CD4-positive, alpha-beta T cell treated with Interleukin-15 for 1 hour (primary cell): ENCODE measurements around the gene ZNF136.

Experiments used
- DNase-seq: peaks from one replicate; pipeline ENCODE4 v3.0.0-alpha.2; 2020

ZNF136 gene

GRCh38 chr19:12194827-12195731 lies 32.2 kb downstream of the ZNF136 start:
- DNase-seq, result peak; percentile 85

DNA sequence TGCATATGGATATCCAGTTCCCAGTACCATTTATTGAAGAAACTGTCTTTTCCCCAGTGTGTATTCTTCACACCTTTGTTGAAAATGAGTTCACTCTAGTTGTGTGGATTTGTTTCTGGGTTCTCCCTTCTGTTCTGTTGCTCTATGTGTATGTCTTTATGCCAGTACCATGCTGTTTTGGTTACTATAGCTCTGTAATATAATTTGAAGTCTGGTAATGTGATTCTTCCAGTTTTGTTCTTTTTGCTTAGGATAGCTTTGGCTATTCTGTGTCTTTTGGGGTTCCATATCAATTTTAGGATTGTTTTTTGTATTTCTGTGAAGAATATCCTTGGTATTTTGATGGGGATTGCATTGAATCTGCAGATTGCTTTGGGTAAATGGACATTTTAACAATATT lies 35.2 kb downstream of the ZNF136 start:
- no peak for DNase-seq

DNA sequence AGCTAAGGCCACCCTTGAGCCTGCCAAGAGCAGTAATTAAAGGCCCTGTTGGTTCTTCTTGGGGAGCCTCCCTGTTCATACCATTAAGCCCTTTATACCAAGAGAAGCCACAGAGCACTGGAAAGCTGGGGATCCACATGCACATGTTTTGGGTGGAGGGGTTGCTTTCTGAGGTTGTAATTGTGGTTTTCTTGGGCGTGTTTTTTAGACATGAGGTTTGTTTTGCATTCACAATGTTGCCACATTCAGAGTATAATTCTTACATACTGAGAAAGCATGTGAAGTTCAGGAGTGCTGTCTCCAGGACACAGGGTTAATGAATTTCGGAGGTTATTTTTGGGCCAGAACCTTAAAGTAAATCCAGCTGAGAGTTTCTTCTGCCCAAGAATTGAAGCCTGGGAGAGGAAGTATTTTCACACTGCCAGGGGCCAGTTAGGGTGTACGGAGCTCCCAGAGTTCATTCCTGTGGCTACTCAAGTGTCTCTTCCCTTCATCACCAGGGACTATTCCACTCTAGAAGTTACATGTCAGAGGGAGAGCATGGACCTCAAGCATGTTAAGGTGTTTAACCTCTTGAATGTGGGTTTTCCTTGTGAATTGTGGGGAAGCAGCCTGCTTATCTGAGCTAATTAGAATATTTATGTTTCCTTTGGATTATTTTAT lies 37.0 kb downstream of the ZNF136 start:
- no peak for DNase-seq

DNA sequence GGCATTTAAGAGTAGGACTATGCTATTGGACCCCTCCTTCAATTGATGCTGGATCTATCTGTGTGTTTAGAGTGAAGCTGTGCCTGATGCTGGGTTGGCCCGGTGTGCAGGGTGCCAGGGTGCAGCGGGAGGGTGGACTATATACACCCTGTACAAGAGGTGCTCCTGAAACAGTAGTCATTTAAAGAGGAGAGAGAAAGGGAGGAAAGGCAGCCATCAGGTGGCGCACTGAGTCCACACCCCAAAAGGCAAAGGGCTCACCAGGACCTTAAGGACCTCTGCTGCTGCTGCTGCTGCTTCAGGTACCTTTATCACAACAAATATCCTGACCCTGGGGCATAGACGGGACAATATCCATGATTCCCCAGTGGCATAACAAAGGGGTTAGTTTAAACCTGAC lies 39.4 kb downstream of the ZNF136 start:
- peak; percentile 52 for DNase-seq

DNA sequence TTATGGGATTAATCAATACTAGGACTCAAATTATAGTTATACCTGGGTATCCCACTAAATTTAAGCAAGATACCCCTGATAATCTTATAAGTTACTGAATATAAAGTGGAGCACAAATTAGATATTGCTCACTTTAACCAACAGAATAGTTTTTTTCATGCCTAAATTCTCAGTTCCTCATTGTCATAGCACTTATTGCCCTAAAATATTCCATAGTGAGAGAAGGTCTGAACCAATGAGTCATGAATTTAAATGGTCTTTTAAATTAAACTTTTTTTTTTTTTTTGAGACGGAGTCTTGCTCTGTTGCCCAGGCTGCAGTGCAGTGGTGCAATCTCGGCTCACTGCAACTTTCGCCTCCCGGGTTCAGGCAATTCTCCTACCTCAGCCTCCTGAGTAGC lies 42.4 kb downstream of the ZNF136 start:
- no peak for DNase-seq

DNA sequence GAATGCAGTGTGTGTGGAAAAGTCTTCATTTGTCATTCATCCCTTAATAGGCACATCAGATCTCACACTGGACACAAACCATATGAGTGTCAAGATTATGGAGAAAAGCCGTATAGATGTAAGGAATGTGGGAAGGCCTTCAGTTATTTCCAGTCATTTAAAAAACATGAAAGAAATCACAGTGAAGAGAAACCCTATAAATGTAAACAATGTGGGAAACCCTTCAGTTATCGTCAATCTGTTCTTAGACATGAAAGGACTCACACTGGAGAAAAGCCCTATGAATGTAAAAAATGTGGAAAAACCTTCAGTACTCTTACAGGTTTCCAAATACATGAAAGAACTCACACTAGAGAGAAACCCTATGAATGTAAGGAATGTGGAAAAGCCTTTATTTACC lies 45.3 kb downstream of the ZNF136 start:
- DNase-seq, result no peak

DNA sequence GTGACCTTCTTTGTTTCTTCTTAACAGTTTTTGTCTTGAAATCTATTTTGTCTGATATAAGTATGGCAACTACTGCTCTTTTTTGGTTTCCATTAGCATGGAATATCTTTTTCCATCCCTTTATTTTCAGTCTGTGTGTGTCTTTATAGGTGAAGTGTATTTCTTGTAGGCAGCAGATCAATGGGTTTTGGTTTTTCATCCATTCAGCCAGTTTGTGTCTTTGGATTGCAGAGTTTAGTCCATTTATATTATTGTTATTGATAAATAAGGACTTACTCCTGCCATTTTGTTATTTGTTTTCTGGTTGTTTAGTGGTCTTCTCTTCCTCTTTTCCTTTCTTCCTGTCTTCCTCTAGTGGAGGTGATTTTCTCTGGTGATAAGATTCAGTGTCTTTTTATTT lies 54.4 kb downstream of the ZNF136 start:
- DNase-seq, result no peak

- DNase-seq, result no peak
Measured at GRCh38 chr19:12222980-12223630, 60.2 kb downstream of the ZNF136 start.

- DNase-seq, result no peak
Measured at GRCh38 chr19:12224676-12225075, 61.8 kb downstream of the ZNF136 start.

GRCh38 chr19:12229990-12230389 lies 67.1 kb downstream of the ZNF136 start:
- no peak for DNase-seq

DNA sequence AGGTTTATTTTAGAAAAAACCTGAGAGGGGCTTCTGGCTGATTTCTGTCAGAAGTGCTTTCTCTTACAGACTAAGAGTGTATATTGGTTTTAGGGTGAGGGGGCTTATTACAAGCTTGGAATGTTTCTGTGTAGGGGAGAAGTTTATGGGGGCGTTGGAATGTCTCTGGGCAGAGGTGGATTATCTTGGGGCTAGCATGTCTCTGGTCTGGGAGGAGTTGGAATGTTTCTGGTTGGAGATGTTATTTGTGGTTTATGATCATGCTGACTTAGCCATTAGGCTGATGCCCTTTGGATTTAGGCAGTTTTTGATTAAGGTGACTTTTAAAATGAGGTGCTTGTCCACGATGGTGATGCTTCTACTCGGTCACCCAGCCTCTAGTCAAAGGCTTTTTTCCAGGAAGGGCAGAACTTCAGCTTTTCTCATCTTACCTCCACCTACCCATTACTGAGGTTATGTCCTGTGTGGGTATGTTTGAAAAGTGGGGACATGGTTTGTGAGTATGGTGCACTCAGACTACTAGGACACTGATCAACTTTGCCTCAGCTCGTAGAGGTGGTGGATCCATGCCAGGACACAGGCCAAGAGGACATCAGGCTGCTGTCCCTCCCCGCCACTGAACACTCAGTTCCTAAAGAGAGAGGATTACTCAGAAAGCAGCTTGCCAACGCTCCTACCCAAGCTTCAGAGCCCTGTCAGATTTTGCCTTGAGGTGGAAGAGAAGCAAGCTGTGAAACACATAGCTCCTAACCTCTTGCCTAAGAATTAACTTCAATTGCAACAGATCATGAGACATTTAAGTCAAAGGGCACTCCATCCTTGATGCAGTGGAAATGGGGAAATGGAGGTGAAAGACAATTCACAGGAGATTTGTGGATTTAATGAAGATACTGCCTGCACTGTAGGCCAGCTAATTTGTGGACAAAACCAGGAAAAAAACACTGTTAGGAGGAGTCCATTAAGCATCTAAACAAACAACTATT lies 68.1 kb downstream of the ZNF136 start:
- no peak for DNase-seq

- no peak for DNase-seq
Measured at GRCh38 chr19:12232961-12233360, 70.1 kb downstream of the ZNF136 start.

DNA sequence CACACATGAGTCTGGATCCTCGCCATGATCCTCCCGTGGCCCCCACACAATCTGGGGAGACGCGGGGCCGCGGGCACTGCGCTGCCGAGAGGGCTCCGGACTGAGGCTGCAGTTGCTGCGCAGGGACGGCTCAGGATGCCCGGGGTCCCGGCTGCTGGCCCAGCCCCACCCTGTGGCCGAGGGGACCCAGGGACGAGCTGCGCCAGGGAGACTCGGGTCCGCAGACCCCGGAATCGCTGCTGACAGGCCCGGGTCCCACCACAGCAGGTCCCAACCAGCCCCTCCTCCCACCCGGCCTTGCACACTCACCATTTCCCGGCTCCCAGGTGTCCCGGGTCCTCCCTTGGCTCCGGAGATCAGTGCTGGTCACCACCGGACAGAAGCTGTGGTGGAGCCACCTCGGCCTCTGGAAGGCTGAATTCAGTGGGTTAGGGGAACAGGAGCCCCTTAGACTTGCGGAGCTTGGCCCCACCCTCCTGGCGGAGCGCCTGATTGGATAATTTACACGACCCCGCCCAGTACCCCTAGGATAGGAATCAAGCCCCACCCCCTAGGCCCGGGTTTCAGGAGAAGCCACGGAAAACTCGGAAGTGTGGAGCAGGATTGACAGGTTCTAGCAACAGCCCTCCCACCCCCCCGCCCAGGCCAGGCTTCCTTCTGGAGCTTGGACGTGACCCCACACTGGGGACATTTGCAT lies 74.4 kb downstream of the ZNF136 start:
- DNase-seq, result no peak
